Measurements from ENCODE around the gene NCR2.

Gene NCR2

DNA sequence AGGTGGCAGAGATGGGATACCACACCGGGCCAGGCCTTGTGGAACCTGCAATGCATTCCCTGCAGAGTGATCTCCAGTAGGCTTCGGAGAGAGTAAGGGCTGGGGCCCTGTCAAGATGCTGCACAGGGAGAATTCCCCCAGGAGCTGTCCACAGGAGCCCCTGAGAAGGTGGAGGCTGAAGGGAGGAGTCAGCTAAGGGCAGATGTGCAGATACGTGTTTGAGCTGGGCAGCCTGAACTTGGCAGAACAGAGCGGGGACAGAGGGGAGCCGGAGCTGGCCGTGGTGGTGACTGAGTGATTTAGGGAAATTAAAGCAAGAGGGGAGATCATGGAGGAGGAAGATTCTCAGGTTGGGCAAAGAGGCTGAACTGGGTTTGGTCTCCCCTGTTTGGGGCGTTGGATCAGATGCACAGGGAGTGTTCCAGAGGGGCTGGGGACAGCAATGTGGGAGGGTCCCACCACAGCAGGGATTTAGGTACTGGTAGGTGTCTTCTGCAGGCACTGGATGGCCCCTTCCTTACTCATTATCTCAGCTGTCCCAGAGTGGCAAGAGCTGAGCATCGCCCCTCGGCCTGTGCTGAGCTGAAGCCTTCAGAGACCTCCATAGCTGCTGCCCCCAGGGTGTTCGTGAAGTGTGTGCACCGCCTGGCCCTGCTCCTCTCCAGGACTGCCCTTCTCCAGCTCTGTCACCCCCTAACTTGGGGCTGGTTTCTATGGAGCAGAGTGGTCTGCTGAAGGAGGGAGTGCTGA lies 3.8 kb upstream of the NCR2 start:
- no peak for DNase-seq (ENCODE audit: low read depth in 1 of 2, low spot score in 1 of 2)

DNA sequence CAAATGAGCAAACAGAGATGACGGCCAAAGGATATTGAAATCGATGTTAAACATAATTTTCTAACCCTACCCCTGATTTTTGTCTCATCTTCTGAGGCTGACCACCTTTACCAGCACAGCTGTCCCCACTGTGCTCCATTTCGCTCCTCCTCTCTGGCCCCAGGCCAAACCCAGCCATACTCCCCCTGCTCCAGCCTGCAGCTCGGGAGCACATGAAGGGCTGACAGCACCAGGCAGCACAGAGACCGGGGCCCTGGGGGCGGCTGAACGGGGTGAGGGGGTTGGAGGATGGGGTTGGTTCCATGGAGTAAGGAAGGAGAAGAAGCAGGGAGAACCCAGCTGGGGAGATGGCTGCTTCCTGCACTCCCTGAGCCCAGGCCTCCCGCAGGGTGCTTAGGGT lies 3.2 kb upstream of the NCR2 start:
- no peak for DNase-seq (ENCODE audit: low read depth in 1 of 2, low spot score in 1 of 2)

DNA sequence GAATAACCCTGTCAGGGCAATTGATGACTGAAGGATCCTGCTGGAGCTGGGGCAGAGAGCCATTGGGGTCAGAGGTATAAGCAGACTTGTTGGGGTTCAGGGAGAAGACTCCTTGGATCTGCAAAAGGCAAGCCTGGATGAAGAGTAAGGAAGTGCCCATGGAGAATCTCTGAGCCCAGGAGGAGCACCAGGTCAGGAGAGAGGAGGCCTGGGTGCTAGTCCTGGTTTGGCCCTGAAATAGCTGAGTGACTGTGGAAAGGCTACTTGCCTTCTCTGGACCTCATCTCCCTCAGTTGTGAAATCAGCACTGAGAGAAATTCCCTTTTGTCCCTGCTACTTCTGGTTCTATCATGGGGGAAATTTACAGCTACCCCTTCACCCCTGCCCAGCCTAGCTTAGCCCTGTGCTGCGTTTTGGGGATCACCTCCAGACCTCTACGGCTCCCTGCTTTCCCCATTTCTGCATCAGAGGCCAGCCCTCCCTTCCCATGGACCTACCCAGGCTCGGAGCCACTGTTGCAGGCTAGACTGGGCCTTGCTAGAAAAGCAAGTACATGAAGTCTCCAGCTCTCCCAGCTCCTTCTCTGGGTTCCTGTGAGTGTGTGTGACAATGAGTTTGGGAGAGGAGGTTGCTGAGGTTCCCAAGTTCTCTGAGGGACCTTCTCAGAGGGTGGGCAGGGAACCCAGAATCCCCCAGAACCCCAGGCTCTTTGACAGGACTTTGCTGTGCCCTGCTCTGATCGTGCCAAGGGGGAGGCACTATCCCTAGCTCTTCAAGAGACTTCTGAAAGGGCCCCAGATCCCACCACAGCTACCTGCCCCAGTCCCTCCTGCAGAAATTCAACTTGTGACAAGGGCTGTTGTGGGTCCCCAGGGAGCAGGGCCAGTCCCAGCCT lies 2.3 kb upstream of the NCR2 start:
- no peak for DNase-seq (ENCODE audit: low read depth in 1 of 2, low spot score in 1 of 2)

DNA sequence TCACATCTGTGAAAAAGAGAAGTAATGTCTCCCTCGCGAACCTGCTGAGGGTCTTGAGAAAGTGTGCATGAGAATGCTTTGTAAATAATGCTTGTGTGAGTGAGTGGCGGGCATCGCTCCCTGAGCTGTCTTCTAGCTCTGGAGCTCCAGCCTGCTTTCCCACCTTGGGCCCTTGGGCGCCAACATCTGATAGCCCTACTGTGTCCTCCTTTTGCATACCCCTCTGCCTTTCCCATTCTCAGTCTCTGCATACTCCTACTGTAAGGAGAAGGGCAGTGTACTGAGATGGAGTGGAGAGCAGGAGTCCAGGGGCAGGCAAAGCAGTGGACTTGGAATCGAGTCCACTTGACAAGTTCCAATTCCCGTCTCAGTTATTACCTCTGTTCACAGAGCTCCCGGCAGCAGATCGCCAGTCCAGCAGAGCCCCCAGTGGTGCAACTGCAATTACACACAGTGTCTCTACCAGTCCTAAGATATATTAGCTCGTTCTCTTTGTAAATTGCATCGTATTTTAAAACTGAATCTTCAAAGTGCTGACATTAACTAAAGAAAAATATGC lies 847 bp upstream of the NCR2 start:
- DNase-seq (ENCODE audit: low read depth in 1 of 2, low spot score in 1 of 2) = no peak

DNA sequence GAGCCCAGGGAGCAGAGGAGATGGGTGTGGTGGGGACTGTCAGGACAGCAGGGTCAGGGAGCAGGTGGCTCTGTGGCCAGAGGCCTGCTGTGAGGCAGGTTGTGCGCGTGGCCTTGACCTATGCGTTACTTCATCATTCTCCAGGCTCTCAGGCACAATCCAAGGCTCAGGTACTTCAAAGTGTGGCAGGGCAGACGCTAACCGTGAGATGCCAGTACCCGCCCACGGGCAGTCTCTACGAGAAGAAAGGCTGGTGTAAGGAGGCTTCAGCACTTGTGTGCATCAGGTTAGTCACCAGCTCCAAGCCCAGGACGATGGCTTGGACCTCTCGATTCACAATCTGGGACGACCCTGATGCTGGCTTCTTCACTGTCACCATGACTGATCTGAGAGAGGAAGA lies 535 bp downstream of the NCR2 start:
- no peak for DNase-seq (ENCODE audit: low read depth in 1 of 2, low spot score in 1 of 2)

DNA sequence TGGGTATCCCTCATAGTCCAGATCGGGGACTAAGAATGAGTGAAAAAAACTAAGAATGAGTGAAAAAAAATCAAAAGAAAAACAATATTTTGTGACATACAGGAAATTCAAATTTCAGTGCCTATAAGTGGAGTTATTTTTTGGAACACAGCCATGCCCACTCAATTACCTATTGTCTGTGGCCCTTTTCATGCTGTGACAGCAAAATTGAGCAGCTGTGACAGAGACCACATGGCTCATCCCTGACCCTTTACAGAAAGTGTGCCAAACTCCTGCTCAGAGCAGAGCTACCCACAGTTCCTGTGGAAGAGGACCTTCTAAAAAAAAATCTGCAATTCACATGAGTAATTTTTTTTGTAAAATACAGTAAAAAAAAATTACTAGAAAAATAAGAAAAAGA lies 1.4 kb downstream of the NCR2 start:
- no peak for DNase-seq (ENCODE audit: low read depth in 1 of 2, low spot score in 1 of 2)

DNA sequence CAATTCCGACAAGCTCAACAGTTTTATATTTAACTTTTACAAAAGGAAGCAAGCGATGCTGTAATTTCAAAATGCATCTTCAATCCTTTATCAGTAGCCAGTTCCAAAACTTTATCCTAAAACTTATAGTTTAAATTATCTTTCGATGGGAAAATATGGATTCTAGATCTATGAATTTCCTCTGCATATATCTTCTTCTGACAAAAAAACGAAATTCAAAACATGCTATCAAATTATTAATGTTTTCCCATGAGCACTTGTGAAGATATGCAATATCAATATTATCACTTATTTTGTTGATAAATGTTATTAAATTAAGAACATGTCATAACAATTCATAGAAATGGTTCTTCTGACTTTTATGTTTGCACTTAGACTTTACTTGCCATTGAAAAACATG lies 2.3 kb downstream of the NCR2 start:
- no peak for DNase-seq (ENCODE audit: low read depth in 1 of 2, low spot score in 1 of 2)

DNA sequence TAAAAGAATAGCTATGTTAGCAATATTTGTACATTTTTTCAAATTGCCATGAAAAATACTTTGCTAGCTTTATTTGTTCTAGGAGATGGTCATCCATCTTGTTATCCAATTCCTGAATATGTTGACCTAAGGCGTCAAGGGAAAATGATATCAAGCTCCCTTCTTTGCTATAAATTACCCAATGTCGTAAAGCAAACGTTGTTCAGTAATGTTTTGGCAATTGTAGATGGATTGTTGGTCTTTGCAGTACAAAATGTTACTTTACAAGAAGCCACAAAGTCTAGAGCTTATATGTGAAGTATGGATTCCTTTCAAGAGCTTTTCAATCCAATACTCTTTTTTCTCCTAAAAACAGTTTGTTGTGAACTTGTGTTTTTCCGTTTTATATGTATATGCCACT lies 3.3 kb downstream of the NCR2 start:
- DNase-seq (ENCODE audit: low read depth in 1 of 2, low spot score in 1 of 2) = no peak

DNA sequence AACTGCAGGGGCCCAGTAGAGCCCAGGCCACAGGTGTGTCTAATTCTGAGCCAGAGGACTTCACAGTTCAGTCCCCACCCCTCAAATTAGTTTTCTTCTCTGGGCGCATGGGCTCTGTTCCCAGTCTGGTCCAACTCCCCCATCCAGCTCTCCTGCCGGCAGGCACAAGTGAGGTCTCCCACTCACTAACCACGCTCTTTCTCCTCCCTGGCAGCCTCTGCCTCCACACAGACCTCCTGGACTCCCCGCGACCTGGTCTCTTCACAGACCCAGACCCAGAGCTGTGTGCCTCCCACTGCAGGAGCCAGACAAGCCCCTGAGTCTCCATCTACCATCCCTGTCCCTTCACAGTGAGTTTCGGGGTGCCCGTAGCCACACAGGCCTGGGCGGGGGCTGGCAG lies 6.2 kb downstream of the NCR2 start:
- DNase-seq (ENCODE audit: low read depth in 1 of 2, low spot score in 1 of 2) = no peak

DNA sequence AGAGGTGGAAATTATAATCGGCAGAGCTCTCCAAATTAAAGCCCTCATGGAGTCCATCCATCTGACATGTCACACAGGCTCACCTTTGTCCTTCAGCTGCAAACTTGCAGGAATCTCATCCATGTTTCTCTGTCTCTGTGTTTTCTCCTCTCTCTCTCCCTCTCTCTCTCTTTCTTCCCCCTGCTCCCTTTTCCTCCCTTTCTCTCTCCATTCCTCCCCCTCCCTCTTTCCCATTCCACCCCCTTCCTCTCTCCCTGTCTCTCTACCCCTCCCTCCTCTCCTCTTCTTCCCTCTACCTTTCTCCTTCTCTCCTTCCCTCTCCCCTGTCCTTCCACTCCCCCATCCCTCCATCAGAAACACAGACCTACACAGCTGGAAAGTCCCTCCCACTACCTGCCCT lies 6.8 kb downstream of the NCR2 start:
- DNase-seq (ENCODE audit: low read depth in 1 of 2, low spot score in 1 of 2) = no peak

DNA sequence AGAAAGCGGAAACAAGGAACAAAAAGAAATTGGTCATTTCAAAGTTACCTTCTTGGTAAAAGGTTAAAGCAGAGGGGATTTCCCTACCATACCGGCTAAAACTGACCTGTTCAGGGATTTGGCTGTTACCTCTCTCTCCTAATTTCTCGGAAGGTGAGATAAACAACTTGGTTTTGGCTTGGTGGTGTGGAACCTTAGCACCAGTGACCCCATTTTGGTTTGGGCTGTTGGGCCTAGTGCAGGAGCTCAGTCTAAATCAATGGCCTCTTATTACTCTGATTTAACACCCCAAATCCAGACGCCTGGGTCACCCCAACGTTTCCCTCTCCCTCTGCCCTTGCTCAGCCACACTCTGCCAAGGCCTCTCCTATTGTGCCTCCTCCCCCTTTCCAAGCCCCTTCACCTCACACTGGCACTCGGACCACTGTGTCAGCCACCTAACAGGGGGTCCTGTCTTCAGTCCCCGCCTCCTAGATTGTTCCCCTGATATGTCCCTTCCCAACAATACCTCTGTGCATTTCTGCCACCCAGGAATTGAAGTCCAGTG lies 8.3 kb downstream of the NCR2 start:
- no peak for DNase-seq (ENCODE audit: low read depth in 1 of 2, low spot score in 1 of 2)

DNA sequence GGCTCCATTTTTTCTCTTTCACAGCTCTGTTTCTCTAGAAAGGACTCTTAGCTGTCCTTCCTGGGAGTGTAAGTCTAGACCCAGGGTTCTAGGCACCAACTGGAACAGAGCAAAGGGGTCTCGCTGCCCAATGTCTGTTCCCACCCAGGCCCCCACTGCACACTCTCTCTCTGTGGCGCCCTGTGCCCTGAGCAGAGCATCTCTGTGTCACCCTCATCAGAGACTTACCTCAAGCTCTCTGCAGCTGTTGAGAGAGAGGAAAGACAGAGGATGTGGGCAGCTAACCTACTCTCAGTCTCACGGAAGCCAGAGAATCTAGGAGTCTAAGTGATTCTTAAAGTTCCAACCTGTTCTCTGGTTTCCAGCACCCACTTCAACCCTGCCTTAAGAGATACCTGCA lies 9.5 kb downstream of the NCR2 start:
- DNase-seq (ENCODE audit: low read depth in 1 of 2, low spot score in 1 of 2) = no peak

DNA sequence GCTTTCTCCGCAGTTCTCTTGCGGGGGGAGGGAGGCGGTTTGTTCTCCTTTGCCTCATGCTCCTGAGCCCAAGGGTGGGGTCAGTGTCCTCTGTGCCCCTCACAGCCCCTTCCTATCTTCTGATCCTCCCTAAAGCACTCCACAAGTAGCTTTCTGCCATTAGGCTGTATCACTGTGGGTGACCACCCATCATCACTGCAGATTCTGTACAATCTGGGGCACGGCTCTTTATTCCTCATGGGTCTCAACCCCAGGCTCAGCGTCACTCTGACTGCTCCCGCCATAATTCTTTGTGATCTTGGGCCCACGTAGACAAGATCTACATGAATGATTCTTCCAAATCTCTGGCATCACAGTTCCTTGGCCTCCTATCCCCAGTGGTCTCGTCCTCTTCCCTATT lies 10.5 kb downstream of the NCR2 start:
- no peak for DNase-seq (ENCODE audit: low read depth in 1 of 2, low spot score in 1 of 2)

DNA sequence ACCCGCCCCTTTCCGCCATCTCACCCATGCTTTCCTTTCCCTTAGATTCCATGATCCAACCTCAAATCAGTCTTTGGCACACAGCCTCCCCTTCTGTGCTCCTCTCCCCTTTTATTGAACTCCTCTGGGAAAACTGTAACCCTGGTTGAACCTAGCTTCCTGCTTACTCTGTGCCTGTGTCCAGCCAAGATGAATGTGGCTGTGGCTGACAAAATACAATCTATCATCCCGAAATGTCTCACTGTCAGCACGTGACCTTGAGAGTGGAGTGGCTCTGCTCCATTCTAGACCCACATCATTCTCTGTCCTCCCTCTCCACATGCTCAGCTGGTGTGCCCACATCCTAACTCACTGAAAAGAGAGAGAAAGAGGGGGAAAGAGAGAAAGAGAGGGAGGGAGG lies 11.0 kb downstream of the NCR2 start:
- DNase-seq (ENCODE audit: low read depth in 1 of 2, low spot score in 1 of 2) = no peak

DNA sequence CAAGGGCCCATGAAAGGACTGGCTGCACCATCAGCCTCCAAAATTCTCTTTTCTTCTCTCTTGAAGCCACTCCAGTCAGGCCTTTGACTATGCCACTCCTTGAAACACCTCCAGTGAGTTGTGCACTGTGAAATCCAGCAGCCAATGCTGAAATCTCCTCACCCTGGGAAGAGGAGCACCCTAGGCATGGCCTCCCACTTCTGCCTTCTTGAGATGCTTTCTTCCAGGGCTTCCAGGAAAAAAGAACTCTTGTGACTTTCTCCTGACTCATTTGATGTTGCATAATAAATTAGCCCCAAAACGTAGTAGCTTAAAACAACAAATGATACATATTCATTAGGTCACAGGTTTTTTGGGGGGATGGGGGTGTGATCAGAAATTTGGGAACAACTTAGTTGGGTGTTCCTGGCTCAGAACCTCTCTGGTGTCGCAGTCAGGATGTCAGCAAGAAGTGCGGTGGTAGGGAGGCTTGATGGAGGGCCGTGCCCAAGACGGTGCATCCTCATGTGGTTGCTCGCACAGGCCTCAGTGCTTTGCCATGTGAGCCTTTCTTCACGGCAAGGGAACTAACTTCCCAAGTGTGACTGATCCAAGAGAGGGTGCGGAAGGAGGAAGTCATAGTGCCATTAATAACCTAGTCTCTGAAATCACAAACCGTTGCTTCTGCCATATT lies 12.1 kb downstream of the NCR2 start:
- no peak for DNase-seq (ENCODE audit: low read depth in 1 of 2, low spot score in 1 of 2)

DNA sequence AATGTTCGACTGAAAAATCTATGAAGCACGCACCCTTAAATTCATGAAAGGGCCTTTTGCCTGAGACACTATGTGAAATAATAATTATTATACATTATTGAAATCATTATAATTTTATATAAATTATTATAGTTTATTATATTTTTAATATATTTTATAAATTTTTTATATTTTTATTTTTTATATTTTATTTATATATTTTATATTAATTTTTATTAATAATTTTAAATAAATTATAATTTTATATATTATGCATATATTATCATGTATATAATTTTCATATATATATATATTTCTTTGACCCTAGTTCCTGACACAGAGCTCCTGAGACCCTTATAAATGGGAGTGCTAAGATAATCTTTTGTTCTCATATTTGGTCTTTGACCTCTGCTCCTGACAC lies 13.5 kb downstream of the NCR2 start:
- no peak for DNase-seq (ENCODE audit: low read depth in 1 of 2, low spot score in 1 of 2)

DNA sequence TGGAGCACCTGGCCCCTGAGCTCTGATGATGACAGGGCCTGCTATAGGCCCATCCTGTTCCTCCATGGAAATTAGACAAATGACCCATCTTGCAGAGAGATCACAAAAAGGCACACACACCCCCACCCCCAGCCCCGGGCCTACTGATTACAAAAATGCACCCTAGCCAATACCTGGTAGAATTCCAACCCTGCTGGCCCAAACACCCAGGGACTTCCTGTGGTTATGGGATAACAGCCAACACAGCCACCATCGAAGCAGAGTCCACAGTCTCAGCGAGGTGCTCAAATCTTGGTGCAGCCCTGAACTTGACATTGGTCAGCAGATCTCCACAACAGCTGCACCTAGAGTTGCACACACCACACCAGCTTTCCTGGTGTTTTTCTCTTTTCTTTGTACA lies 17.0 kb downstream of the NCR2 start:
- no peak for DNase-seq (ENCODE audit: low read depth in 1 of 2, low spot score in 1 of 2)

DNA sequence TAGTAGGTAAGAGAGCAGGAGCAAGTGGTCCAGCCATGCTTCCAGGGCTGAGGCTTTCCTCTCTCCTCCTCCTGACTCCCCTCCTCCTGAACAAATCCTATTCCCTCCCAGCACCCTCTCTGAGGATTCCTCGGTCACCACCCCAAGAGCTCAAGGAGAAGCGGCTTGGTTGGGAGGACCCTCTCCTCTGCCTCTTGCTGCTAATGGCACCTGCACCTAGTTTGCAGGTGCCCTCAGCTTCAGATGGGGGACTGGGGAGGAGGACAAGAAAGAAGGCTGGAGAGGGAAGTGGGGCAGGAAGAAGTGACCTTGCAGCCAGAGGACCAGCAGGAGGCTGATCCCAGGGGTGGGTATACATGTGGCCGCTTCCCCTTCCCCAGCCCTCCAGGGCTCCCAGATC lies 17.5 kb downstream of the NCR2 start:
- DNase-seq (ENCODE audit: low read depth in 1 of 2, low spot score in 1 of 2) = no peak

DNA sequence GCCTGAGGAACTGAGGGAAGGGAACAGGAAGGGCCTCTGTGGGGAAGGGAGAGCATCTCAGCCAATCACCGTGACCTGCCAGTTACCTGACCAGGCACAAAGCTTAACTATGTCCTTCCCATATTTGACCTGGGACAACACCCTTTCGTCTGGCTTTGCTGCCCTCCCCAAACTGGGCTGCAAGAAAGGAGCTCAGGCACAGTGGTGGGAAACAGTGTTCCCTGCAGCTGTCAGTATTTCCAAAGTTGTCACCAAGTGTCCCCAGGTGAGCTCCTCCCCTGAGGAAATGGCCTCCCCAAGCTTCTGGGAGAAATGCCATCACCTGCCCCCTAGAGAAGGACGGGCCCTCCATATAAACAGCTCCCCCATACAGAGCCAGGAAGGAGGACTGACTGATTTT lies 17.9 kb downstream of the NCR2 start:
- no peak for DNase-seq (ENCODE audit: low read depth in 1 of 2, low spot score in 1 of 2)

DNA sequence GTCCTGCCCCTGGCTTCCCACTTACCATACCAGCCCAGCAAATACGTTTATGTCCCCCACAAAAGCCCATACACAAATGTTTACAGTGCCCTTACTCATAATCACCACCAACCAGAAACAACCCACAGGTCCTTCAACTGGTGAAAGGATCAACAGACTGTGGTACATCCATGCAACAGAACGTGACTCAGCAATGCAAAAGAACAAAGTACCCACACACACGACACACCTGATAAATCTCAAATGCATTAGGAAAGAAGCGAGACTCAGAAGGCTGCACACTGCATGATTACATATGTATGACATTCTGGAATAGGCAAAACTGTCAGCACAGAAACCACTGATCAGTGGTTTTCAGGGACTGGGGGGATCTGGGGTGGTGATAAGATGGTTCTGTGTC lies 20.5 kb downstream of the NCR2 start:
- no peak for DNase-seq (ENCODE audit: low read depth in 1 of 2, low spot score in 1 of 2)

DNA sequence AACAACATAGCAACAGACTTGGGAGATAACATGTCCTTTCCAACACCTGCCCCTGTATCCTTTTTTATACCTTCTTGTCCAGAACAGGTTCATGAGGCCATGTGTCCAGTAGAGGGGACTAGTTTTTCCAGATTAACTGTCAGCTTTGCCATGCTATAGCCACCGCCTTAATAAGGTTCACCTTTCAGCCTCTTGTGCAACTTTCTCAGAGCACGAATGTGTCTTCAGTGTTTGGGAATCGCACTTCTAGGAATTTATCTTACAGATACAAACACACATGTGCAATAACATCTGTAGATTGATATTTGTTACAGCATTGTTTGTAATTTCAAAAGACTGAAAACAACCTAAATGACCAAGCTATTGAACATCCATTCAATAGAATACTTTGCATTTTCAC lies 21.4 kb downstream of the NCR2 start:
- DNase-seq (ENCODE audit: low read depth in 1 of 2, low spot score in 1 of 2) = no peak

DNA sequence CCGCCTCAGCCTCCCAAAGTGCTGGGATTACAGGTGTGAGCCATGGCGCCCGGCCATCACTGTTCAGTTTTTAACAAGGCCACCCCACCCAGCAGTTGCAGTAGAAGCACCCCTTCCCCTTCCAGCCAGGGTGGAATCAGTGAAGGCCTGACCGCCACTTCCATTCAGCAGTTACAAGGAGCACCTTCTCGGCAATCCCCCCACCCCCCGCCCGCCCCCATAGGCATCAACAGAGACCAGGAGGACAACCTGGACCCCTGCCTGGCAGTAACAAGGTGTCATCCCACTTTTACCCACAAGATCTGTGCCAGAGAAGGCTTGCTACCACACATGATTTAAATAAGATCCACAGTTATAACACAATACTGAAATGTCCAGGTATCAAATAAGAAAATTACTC lies 23.1 kb downstream of the NCR2 start:
- DNase-seq (ENCODE audit: low read depth in 1 of 2, low spot score in 1 of 2) = no peak

Data from activated CD4-positive, alpha-beta T cell treated with anti-CD3 and anti-CD28 coated beads, Interleukin-2, amount 50 U/mL, for 24 hours (primary cell).